Left ventricle myocardium inferior (tissue), 1 donor: ENCODE measurements around the gene PLEKHN1. TPM values are rescaled to one million over a fixed set of nuclear protein-coding genes. Genes with fewer than 3 reads are reported as not detected.

Experiments used
- DNase-seq: peaks from one replicate; pipeline ENCODE4 v3.0.0-alpha.2; 2020
- H3K27ac ChIP-seq: fragments of 200-600 bp; replicated peaks from 2 replicates; pipeline ENCODE4 v1.8.0; 2021
- H3K27me3 ChIP-seq: fragments of 200-600 bp; 2 replicates; pipeline ENCODE4 v1.8.0; 2021; ENCODE audit warnings: low read depth
- H3K36me3 ChIP-seq: fragments of 200-600 bp; 2 replicates; pipeline ENCODE4 v1.8.0; 2021
- H3K4me1 ChIP-seq: fragments of 200-600 bp; 2 replicates; pipeline ENCODE4 v1.8.0; 2021
- H3K4me3 ChIP-seq: fragments of 200-600 bp; 2 replicates; pipeline ENCODE4 v1.8.0; 2021; ENCODE audit warnings: mild to moderate bottlenecking, moderate library complexity
- H3K9me3 ChIP-seq: fragments of 200-600 bp; replicated peaks from 2 replicates; pipeline ENCODE4 v1.8.0; 2021
- intact Hi-C: fragments of 100-400 bp; cut with micrococcal nuclease; formaldehyde crosslinking; loops from one replicate; pipeline ENCODE4 v1.11.0; 2022
- total RNA-seq: library from RNA; stranded (reverse); fragmentation: NEBNext Ultra II Directional; extraction: Animal tissue kit (Norgen Biotek cat#: 25700); gene quantifications from one replicate; pipeline ENCODE4 v1.2.1, GENCODE V29; 2021
- TF ChIP-seq, protein P1 (sequence below): fragments of 200-600 bp; IDR thresholded peaks from 2 replicates; pipeline ENCODE4 v1.8.0; 2021; ENCODE audit warnings: antibody characterized with exemption, mild to moderate bottlenecking, borderline replicate concordance
- donor health status: DM: no; HTN: yes; CAD: no; lungs with severe emphysema.

The PLEKHN1 gene
- total RNA-seq, 1 donor from 2014 or later, result not detected

DNA sequence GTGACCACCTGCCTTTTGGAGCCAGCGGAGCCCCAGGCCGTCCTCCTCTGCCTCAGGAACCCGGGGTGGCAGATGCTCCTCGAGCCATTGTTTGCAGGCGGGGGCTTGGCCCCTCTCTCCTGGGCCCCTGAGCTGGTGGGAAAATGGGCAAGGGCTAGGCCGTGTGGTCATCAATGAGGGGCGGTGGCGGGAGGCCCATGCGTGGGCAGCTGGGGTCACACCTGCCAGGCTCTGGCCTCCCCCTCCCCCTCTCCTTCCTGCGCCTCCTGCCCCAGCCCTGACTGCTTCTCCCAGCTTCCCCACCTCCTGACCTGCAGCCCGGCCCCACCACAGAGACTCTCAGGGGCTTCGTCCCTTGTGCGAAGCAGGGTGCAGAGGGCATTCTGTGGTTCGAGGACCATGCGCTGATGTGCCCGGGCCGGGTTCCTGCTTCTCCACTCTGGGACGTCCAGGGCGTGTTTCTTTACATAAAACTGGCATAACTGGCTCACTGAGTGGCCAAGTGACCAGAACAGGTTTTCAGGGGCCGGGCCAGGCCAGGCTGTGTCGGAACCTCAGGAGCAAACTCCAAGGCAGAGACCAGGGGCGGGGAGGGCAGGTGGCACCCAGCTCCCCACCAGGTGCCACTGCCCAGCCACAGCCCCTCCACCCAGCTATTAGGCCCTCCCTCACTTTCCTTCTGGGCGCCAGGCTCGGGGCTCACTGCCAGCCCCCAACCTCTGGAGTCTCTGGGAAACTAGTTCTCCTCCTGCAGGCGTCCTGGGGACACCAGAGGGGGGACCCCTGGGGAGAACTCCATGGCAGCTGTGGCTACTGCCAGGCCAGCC is 33.3 kb upstream of the PLEKHN1 start:
- H3K27me3 ChIP-seq, result peaks cover 91% of the 10 kb centered on the region
- H3K4me1 ChIP-seq, result peaks cover 14% of the 10 kb centered on the region
- no peak for DNase-seq
- H3K9me3 ChIP-seq, result no peaks in the 10 kb centered on the region
- H3K4me3 ChIP-seq, result no peak overlapping the region
- H3K36me3 ChIP-seq, result no peaks in the 10 kb centered on the region
- TF ChIP-seq, protein P1, sequence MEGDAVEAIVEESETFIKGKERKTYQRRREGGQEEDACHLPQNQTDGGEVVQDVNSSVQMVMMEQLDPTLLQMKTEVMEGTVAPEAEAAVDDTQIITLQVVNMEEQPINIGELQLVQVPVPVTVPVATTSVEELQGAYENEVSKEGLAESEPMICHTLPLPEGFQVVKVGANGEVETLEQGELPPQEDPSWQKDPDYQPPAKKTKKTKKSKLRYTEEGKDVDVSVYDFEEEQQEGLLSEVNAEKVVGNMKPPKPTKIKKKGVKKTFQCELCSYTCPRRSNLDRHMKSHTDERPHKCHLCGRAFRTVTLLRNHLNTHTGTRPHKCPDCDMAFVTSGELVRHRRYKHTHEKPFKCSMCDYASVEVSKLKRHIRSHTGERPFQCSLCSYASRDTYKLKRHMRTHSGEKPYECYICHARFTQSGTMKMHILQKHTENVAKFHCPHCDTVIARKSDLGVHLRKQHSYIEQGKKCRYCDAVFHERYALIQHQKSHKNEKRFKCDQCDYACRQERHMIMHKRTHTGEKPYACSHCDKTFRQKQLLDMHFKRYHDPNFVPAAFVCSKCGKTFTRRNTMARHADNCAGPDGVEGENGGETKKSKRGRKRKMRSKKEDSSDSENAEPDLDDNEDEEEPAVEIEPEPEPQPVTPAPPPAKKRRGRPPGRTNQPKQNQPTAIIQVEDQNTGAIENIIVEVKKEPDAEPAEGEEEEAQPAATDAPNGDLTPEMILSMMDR, result no peak
- intact Hi-C loops, result no loop called here
- no peak overlapping the region for H3K27ac ChIP-seq

DNA sequence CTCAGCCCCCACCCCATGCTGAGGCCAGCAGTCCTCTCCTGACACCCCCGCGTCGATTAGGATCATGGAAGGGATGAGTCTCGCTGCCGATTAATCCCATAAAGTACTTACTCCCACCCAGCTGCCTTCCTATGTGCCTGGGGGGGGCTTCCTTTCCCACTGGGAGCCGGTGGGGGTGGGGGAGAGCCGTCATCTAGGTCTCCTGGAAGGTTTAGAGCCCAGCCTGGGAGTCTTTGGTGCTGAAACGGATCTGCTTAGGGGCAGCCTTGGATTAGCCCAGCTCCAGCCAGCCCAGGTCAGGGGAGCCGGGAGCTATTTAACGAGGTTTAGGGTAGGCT is 32.7 kb upstream of the PLEKHN1 start:
- H3K27me3 ChIP-seq, result peaks cover 91% of the 10 kb centered on the region
- DNase-seq, result no peak
- H3K4me3 ChIP-seq, result no peak overlapping the region
- TF ChIP-seq, protein P1, result no peak
- no peak overlapping the region for H3K27ac ChIP-seq
- H3K4me1 ChIP-seq, result peaks cover 14% of the 10 kb centered on the region
- no peaks in the 10 kb centered on the region for H3K9me3 ChIP-seq
- intact Hi-C loops, result no loop called here
- no peaks in the 10 kb centered on the region for H3K36me3 ChIP-seq

DNA sequence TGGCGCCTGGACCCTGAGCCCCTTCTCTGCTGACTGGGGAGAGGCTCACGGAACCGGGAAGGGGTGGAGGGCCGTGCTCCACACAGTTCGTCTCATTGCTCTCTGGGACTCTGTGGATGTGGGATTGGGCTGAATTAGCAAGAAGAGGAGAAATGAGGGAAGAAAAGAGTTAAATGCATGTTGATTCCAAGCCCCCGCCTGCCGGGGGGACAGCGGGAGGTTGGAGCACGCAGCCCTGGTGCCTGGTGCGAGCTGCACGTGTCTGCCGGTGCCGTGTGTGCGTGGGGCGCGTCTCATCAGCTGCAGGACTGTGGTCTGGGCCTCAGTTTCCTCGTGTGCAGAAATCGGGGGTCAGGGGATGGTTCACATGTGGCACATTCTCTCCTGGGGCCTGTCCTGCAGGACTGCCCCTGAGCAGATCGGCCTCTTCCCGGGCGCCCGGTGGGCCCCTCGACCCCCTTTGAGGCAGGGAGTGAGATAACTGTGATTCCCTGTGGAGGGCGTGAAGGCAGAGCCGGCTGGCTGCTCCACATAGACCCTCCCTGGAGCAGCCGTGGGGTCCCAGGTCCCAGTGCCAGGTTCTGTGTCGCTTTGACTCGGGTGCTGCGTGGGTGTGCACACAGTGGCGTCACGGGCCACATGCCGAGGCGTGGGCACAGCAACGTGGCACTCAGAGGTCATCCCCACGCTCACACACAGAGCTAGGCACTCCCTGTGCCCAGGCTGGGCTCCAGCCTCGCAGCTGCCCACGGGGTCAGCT is 31.1 kb upstream of the PLEKHN1 start:
- H3K27me3 ChIP-seq, result peaks cover 91% of the 10 kb centered on the region
- intact Hi-C loops, result no loop called here
- peaks cover 25% of the 10 kb centered on the region for H3K4me1 ChIP-seq
- no peak for DNase-seq
- no peak overlapping the region for H3K27ac ChIP-seq
- no peak overlapping the region for H3K4me3 ChIP-seq
- H3K36me3 ChIP-seq, result no peaks in the 10 kb centered on the region
- TF ChIP-seq, protein P1, result no peak
- no peaks in the 10 kb centered on the region for H3K9me3 ChIP-seq

DNA sequence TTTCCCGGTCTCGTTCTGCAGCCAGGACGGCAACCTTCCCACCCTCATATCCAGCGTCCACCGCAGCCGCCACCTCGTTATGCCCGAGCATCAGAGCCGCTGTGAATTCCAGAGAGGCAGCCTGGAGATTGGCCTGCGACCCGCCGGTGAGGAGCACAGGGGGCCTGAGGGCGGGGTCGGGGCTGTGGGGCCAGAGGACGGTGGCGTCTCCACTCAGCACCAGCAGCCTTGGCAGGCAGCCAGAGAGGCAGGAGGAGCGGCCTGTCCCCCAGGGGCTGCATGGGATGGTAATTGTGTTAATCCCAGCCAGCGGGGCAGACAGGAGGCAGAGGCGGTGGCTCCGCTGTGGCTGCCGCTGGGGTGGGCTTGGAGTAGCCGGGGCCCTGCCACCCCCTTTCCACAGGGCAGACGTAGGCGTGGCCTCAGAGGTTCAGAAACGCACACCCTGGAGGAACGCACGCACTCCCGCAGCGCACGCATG is 30.5 kb upstream of the PLEKHN1 start:
- no peak for DNase-seq
- Histone ChIP-seq H3K4me1 (peaks cover 31% of the 10 kb centered on the region), H3K27ac (no peak overlapping the region), H3K36me3 (no peaks in the 10 kb centered on the region), H3K4me3 (peak overlapping the region; percentile 4), H3K9me3 (no peaks in the 10 kb centered on the region), H3K27me3 (peaks cover 91% of the 10 kb centered on the region)
- intact Hi-C loops, result no loop called here
- TF ChIP-seq, protein P1, result no peak

DNA sequence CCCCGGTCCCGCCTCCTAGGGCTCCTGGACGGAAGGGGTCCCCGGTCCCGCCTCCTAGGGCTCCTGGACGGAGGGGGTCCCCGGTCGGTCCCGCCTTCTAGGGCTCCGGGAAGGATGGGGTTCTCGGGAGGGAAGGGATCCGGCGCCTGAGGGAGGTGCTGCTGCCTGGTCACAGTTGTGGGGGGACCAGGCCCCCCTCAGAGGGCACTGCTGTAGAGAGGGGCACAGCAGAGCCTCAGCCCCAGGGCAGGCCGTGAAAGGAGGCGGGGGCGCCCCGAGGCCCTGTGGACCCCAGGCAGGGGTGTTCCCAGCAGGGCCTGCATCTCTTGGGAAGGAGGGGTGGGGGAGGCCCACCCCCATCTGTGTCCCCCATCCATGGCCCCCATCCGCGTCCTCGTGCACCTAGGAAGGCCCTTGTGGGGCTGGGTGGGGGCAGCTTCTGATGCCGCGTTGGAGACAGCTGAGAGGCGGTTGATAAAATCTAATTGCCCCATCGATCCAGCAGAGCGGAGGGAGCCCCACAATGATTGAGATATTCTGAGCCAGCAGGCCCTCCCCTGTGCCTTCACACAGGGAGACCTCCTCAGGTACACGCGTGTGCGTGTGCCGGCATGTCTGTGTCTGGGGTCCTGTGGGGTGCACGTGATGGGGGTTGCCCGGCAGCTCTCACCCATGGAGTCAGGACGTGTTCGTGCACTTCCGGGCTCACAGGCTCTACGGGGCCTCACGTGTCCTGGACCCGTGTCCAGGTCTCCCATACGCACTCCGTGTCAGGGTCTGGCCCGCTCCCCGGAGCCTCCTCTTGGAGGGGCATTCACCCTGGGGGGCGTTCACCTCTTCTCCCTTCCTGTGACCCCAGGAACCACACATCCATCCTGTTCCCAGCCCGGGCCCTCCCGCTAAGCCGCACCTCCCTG is 29.7 kb upstream of the PLEKHN1 start:
- peaks cover 39% of the 10 kb centered on the region for H3K4me1 ChIP-seq
- intact Hi-C loops, result no loop called here
- peaks cover 91% of the 10 kb centered on the region for H3K27me3 ChIP-seq
- no peak overlapping the region for H3K27ac ChIP-seq
- no peaks in the 10 kb centered on the region for H3K9me3 ChIP-seq
- H3K36me3 ChIP-seq, result no peaks in the 10 kb centered on the region
- TF ChIP-seq, protein P1, result no peak
- no peak for DNase-seq
- H3K4me3 ChIP-seq, result no peak overlapping the region
